HG03175 (cell line): ENCODE measurements around the gene WRAP73.

Experiments
- ATAC-seq: cut with Tn5 transposase; IDR thresholded peaks from one replicate; pipeline ENCODE4 v1.9.1; 2021; ENCODE audit warnings: mild to moderate bottlenecking, moderate library complexity; ENCODE audit not compliant: unreplicated experiment

The WRAP73 gene, protein sequence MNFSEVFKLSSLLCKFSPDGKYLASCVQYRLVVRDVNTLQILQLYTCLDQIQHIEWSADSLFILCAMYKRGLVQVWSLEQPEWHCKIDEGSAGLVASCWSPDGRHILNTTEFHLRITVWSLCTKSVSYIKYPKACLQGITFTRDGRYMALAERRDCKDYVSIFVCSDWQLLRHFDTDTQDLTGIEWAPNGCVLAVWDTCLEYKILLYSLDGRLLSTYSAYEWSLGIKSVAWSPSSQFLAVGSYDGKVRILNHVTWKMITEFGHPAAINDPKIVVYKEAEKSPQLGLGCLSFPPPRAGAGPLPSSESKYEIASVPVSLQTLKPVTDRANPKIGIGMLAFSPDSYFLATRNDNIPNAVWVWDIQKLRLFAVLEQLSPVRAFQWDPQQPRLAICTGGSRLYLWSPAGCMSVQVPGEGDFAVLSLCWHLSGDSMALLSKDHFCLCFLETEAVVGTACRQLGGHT

DNA sequence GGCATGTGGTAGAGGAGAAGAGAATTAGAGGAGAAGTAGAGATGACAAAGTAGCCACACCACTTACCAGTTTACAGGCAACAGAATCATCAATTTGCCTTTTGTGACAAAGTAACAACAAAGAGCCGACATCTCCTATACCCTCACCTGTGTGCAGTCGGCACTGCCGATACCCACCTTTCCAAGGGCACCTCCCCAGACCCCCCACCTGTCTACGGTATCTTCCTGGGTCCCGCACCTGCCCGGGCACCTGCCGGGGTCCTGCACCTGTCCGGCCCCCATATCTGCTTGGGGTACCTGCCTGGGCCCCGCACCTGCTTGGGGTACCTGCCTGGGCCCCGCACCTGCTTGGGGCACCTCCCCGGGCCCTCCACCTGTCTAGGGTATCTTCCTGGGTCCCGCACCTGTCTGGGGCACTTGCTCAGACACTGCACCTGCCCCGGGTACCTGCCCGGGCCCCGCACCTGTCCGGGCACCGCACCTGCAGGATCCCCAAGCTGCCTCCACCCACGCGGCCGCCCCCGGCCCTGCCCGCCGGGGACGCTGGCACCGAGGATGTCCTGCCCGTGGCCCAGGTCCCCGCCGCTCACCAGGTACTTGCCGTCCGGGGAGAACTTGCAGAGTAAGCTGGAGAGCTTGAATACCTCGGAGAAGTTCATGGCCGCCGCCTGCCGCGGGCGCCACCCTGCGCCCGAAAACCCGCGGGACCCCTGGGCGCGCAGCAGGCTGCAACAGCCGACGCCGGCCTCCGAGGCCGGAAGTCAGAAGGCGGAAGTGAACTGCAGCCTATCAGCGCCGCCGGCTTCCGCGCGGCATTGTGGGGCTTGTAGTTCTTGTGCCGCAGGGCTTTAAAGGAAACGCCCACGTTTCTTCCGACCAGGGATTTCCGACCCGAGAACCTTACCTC, at the start of gene WRAP73:
WRAP73 (minus strand) TSS at position 762 of the 906 bp plus-strand sequence; CDS start at position 658, 104 bp downstream.
- peak; percentile 87 for ATAC-seq

DNA sequence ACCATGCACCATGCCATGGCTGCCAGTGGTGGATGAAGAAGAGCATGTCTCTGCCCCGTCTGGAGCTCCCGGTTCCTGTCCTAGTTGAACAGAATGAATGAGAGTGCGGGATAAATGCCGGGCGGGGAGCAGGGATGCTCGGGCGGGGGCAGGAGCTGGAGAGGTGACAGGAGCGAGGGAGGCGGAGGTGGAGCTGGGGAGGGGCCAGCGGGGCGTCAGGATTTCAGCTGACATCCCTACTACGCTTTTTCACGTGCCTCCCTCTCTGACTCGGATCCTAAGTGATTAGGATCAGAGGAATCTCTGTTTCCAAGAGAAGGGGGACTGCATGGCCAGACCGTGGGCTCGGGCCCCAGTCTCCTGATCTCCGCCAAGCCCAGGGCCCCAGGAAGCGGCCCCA, 49.7 kb upstream of the WRAP73 start:
- ATAC-seq: no peak

DNA sequence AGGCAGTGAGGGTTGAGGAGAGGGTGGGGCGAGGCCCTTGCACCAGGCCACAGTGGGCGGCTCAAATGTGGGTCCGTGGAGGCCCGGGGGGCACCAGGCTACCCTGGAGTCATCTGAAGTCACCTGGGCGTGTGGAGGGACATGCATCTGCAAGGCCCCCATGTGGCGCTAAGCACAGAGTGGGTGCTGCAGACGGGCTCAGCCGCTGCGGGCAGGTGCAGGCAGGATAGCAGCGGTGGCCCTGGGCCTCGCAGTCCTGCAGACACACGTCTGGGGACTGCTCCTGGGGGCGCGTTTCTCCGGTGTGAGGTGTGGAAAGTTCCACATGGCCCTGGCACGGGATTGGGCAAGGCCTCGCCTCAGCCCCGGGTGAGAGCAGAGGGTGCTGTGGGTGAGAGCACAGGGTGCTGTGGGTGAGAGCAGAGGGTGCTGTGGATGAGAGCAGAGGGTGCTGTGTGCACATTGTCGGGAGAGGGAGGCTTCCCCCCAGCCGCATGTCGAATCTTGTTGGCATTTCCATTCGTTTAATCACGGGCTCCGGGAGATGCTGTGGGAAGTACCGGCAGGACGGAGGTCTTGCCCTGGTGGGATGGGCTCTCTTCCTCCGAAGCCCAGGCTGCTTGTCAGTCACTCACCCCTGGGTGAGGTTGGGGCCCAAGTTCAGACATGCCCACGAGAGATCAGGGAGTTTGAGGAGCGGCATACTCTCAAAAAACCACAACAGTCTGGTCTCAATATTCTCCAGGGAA, 48.9 kb upstream of the WRAP73 start:
- no peak for ATAC-seq

DNA sequence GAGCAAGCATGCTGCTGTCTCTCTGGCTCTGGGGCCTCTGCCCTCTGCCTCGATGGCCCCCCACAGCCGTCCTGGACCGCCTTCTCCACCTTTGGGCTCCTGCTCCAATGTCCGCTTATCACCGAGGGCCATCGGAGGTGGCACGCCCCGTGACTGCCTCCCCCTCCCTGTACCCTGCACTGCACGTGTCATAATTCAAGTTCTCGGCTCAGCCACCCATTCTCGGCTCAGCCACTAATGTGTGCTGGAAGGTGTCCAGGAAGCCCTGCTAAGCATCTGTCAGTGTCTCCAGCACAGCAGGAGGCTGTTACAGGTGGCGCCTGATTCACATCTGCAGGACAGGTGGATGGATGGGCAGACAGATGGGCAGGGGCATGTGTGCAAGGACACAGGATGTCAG, 47.9 kb upstream of the WRAP73 start:
- no peak for ATAC-seq

DNA sequence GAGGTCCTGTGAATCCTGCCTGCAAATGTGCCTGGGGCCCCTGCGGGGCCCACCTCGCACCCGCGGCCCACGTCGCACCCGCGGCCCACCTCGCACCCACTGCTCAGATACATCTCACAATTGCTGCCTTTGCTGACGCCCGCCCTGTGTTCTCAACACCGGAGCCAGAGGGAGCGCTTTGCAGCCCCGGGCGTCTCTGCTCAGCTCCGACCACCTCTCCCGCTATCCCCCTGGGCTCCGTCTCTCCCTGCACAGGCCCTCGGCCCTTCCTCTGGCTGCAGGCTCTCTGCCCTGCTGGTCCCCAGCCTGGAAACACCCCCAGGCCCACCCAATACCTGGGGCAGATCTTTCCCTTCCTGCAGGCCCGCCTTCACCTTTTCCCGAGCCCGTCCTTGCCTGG, 47.2 kb upstream of the WRAP73 start:
- no peak for ATAC-seq

DNA sequence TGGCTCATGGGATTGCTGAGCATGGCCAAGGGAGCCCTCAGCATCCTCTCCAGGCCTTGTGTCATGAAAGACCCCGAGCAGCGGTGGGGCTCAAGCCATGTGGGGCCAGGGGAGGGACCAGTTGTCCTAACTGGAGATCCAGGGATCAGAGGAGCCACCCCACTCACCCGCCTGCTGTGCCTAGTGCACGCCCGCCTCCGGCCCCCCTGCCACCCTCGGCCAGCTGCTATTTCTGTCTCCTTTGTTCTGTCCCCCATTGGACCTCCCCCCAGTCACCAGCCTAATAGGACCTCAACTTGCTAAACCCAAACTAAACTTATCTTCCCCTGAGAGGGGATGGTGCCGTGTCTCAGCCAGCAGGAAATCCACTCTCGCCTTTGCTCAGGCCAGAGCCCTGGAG, 46.8 kb upstream of the WRAP73 start:
- ATAC-seq: no peak

DNA sequence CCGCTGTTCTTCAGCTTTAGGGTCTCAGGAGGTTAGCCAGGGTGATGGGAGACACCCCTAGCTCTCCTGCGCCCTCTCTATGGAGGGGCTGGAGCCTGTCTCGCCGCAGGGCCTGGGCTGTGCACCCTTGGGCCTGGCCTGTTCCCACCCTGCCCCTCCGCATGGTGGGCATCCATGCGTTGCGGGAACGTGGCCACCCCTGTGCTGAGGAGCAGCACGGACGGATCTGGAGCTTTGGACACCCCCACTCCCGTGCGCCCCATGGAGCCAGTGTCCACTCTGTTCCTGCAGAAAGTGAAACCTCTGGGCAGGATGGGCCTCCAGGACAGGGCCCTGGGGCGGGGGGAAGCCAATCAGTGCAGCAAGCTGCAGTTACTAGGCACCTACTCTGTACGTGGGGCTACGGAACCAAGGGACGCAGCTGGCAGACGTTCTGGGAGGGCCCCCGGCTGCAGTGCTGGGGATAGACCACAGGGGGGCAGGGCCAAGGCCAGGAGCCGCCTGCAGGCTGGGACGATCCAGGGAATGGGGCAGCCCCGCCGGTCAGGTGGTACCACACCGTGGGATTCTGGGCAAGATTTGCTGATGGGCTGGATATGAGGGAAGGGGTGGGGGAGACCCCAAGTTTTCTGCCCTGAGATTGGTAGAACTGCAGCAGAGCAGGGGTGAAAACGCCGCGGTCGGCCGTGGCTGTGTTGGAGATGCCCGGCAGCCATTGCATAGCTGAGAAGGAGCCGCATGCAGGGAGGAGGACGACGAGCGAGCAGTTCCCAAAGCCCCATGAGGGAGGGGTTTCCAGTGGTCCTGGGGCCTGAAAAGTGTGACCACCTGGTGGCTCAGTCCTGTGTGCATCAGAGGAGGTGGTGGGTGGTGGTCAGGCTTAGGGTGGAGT, 45.7 kb upstream of the WRAP73 start:
- no peak for ATAC-seq

DNA sequence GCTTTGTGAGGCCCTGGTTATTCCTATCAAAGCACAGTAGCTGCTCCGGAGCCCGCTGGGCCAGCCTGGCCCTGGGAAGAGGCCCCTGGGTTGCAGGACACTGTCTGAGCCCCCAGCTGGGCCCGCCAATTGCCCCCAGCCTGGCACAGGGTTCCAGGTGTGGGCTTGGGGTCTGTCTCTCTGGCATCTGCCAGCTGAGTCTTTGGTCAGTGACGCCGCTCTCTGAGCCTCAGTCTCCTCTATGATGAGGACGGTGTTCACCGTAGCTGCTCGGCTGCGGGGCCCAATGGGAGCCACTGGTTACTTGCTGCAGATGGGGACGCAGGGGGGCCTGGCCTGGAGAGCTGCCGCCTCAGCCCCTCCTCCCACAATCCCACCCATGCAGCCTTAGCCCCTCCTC, 43.4 kb upstream of the WRAP73 start:
- no peak for ATAC-seq

DNA sequence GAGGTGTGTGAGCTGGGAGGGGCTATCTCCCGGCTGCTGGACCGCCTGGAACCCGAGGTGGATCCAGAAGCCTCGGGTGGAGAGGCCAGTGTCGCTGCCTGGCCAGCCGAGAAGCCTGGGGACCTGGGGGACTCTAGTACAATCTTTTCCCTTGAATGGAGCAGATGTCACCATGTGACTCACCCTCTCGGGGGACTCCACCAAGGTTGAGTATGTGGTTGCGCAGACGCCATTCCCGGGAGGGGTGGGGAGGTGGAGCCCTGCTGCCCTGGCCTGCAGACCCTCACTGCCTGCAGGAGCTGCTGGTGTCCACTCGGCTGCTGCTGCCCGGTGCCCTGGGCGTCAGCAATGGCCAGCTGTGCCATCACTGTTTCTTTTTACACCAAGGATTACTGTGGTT, 42.7 kb upstream of the WRAP73 start:
- no peak for ATAC-seq

DNA sequence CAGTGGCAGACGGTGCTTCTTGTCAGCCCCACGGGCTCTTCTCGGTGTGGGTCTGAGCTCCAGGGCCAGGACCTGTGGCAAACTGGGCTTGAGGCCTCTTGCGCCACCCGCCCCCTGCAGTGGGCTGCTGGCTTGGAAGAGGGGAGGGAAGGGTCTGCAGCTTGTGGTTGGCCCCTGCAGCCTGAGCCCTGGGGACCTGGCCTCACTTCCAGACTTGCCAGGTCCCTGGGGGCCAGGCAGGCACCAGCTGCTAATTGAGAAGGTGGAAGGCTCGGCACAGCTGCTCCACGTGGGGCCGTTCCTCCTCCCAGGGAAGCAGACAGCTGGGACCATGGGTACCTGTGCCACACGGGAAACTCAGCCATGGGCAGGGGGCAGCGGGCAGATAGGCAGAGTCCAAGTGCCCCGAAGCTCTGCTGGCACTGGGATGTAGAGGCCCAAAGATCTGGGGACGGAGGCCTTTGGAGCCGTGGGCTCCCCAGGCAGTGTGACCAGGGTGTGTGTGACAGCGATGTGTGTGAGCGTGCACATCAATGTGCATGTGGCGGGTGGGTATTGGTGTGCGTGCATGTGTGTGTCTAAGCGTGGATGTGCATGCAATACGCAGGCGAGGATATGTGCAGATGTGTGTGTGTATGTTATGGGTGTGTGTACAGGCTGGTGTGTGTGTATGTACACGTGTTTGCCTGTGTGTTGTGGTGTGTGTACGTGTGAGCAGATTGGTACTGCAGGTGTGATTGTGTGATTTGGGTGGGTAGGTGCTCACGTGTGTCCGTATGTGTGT, 41.7 kb upstream of the WRAP73 start:
- ATAC-seq: no peak

DNA sequence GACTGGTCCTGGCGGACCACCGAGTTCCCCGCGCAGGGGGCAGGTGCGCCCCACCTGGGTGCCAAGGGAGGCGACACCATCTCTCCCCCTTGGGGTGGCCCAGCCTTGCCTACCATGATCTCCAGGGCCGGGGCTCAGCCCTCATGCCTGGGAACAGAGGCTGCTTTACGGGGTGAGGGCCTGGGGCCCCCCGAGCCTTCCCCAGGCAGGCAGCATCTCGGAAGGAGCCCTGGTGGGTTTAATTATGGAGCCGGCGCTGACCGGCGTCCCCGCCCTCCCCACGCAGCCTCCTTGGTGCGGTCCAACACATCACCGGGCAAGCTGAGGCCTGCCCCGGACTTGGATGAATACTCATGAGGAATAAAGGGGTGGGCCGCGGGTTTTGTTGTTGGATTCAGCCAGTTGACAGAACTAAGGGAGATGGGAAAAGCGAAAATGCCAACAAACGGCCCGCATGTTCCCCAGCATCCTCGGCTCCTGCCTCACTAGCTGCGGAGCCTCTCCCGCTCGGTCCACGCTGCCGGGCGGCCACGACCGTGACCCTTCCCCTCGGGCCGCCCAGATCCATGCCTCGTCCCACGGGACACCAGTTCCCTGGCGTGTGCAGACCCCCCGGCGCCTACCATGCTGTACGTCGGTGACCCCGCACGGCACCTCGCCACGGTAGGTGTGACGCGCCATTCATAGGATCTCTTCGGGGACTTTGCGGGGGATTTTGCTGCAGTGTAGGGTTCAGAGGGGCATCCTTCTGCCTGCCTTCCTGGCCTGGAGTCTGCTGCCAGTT, 40.6 kb upstream of the WRAP73 start:
- ATAC-seq: no peak

DNA sequence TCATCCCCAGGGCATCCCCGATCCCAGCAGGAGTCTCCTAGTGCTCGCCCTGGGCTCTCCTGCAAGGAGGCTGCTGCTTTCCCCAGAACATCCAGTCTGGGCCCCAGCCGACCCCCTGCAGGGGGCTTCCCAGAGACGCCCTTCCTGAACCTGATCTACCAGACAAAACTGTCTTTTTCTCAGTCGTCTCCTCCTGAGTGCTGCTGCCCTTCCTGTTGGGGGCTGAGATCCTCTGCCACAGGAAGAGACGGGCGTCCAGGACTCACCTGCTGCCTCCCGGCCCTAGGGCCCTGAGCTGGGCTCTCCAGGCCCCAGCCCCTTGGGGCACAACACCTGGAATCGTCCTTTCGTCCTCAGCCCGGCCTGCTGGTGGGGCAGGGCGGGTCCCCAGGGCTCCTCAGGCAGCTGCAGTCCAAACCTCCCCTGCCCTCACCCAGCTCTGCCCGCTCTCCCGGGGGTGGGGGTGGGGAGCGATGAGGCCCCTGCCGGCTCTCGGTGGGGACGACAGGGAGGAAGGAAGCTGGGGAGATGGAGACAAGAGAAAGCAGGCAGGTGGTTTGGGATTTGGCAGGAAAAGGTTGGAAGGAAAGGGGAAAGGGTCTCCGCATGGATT, 39.3 kb upstream of the WRAP73 start:
- no peak for ATAC-seq

DNA sequence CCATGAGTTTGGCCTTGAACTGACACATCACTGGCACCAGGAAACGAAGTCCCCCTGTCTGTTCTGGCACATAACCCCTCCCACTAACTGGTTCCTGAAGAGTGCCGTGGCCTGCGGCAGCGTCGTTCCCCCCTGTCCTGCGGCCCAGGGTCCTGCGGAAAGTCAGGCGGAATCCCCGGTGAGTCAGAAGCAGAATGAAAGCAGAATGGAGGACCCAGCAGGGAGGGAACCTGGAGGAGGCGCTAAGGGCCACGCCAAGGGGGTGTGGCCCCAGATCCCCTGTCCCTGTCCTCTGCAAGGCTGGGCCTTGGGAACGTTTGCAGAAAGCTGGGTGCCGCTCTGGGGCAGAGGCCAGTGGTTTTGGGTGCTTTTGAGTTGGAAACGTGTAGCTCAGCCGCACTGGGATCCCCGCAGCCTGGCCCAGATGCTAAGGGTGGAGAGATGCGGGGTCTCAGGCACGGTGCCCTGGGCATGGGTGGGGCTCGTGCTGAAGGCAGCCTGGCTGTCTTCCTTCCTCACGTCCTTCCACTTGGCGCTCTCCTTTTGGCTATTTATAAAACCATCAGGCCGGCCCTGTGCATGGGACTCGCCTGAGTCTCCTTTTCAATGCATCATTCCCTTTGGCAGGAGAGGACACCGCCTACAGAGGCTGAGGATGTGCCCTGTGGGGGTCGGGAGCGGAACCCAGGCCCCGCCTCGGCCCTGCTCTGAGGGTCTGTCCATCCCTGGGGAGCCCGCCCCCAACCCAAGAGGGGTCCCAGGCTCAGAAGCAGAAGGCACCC, 38.6 kb upstream of the WRAP73 start:
- ATAC-seq: no peak

DNA sequence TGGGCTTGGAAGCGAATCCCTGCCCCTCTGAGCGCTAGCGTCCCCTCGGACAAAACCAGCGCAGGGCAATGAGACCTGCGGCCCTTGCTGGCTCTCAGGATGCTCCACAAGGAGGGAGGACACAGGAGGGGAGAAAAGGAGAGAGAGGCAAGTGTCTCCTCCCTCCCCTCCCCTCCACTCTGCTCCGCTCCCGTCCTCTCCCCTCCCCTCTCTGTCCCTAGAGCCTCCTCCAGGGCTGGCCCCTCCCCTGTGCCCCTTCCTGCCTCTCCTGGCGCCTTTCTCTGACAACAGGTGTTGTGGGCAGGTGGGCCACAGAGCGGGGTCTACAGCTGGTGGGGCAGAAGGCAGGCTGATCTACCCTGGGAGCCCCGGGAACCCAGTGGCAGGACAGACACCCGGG, 37.6 kb upstream of the WRAP73 start:
- ATAC-seq: no peak

DNA sequence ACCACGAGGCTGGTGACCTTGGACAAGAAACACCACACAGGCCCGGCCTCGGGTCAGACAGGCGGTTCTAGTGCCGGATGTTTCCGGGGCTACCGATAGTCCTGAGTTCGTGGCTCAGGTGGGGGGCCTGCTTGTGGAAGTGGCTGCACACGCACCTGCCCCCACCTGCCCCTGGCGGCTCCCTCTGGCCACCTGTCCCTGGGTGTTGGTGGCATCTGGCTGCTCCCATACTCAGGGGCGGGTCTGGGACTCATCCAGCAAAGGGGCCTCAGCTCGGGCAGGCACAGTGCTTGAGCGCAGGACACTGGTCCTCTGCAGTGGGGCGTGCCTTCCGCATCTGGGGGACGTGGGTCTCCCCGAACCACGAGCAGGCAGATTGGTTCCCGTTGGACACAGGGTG, 36.0 kb upstream of the WRAP73 start:
- no peak for ATAC-seq

DNA sequence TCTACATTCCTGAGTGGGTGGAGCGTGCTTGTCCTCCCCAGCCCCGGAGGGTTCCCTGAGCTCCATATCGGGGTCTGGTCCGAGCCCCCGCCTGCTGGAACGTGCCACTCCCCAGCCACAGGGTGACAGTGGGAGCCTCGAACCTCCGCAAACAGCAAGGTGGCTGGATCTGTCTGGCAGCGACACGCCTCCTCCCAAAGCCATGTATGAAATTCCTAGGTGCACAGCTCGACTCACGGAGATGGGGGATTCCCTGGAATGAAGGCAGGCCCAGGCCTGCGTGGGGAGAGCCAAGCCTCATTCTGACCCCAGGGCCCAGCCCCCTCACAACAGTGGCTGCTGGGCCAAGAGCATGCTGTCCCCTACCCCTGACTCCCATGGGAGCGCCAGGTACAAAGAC, 35.3 kb upstream of the WRAP73 start:
- no peak for ATAC-seq

DNA sequence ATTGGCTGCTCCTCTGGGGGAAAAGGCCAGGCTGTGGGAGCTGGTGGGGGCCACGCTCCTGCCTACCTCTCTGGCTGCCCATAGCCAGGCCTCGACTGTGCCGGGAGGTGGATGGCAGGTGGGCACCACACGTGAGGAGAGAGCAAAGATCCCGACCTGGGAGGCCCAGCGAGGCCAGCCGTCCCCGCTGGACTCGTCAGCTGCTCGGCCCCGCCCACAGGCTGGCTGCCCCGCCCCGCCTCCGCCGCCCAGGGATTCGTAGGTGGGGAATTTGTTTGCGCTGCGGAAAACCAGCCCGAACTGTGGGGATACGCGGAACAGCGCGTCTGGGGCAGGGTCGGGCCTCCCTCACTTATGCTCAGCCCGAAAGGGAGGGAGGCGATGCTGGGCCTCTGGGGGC, 34.1 kb upstream of the WRAP73 start:
- no peak for ATAC-seq
